LNCaP clone FGC (cell line): ENCODE measurements around the gene SLC26A8.
"Not testable (repeated sequence)": the region's sequence is repeated elsewhere in the genome, so short reads cannot be mapped to it uniquely, and the experiment has no call there.

Experiments
- DNase-seq: peaks from one replicate; pipeline ENCODE4 v3.0.0-alpha.2; 2011; ENCODE audit warnings: low read depth
- H3K4me3 ChIP-seq: 2 replicates; pipeline ENCODE4 v1.5.1; 2011; ENCODE audit warnings: mild to moderate bottlenecking, low read depth, low read length, control low read depth
- TF ChIP-seq, protein P1 (sequence below): IDR thresholded peaks from 2 replicates; pipeline ENCODE4 v1.5.1; 2012; ENCODE audit warnings: mild to moderate bottlenecking; ENCODE audit not compliant: control insufficient read depth, insufficient read depth; ENCODE audit errors: extremely low read depth

Gene SLC26A8

DNA sequence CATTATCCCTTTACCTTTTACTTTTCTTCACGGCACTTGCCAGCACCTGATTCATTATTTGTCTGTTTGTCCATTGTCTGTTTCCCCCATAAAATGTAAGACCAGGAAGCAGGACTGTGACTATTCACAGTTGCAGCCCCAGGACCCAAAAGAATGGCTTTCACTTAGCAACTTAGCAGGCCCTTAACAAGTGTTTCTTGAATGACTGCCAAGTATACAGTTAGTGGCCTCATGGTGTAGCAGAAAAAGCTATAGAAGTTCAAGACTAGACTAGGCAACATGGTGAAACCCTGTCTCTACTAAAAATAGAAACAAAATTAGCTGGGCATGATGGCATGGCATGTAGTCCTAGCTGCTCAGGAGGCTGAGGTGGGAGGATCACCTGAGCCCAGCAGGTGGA lies 4.3 kb downstream of the SLC26A8 start:
- TF ChIP-seq, protein P1, sequence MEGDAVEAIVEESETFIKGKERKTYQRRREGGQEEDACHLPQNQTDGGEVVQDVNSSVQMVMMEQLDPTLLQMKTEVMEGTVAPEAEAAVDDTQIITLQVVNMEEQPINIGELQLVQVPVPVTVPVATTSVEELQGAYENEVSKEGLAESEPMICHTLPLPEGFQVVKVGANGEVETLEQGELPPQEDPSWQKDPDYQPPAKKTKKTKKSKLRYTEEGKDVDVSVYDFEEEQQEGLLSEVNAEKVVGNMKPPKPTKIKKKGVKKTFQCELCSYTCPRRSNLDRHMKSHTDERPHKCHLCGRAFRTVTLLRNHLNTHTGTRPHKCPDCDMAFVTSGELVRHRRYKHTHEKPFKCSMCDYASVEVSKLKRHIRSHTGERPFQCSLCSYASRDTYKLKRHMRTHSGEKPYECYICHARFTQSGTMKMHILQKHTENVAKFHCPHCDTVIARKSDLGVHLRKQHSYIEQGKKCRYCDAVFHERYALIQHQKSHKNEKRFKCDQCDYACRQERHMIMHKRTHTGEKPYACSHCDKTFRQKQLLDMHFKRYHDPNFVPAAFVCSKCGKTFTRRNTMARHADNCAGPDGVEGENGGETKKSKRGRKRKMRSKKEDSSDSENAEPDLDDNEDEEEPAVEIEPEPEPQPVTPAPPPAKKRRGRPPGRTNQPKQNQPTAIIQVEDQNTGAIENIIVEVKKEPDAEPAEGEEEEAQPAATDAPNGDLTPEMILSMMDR: no peak
- no peak for DNase-seq

DNA sequence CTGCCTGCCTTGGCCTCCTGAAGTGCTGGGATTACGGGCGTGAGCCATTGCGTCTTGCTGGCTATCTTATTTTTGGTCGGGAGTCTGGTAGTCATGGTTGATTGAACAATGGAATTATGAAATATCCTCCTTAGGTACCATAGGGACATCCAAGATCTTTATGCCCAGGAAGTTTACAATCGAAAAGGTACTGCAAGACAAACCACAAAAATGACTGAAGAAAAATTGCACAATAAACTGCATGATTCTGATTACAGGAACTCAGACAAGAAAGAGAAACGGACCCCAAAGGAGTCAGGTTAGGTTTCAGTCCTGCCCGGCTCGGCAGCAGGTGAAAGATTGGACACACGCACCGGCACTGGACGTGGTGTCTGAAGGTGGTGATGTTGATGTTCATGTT lies 5.3 kb downstream of the SLC26A8 start:
- TF ChIP-seq, protein P1: no peak
- no peak overlapping the region for H3K4me3 ChIP-seq
- DNase-seq: no peak

More for the DNA sequence above, 4.3 kb downstream of the SLC26A8 start:
- no peak overlapping the region for H3K4me3 ChIP-seq

DNA sequence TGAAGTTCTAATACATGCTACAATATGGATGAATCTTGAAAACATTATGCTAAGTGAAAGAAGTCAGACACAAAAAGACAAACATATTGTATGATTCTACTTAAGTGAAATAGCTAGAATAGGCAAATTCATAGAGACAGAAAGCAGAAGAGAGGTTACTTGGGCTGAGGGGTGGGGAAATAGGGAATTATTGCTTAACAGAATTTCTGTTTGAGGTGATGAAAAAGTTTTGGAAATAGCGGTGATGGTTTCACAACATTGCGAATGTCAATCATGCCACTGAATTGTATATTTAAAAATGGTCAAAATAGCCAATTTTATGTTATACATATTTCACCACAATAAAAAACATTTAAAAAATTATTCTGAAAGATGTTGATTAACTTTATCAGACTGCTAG lies 6.1 kb downstream of the SLC26A8 start:
- no peak for DNase-seq
- no peak overlapping the region for H3K4me3 ChIP-seq
- TF ChIP-seq, protein P1: no peak

DNA sequence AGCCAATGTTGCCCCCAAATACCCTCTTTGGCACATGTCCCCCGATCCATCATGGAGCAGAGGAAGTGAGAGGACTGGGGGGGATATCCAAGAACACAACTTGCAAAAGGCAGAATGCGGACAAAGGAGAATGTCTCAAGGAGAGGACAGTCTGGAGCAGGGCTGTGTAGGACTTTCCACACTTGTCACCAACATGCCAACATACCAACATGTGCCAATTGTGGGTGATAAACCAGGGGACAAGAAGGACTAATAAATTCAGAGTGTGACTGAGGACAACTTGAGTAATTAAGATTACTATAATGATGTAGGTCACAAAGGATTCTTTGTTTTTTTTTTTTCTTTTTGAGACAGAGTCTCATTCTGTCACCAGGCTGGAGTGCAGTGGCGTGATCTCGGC lies 8.8 kb downstream of the SLC26A8 start:
- DNase-seq: no peak
- TF ChIP-seq, protein P1: no peak

DNA sequence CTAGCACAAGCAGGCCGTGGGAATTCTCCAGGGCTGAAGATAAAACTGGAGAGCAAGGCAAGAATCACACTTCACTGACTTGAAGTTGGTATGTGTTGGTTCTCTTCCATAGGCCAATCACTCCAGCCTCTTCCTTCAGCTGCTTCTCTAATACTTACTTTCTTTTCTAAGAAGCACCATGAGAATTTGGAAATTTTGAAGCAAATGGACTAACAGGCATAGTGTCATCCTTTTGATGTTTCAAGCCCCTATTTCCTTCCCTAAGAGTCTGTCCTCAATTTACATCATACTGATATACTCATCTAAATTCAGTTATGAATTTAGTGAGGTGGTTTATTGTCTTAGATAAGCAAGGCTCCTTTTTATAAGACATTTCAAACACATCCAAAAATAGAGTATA lies 24.0 kb downstream of the SLC26A8 start:
- no peak for DNase-seq
- TF ChIP-seq, protein P1: no peak
- no peak overlapping the region for H3K4me3 ChIP-seq

More for the DNA sequence above, 8.8 kb downstream of the SLC26A8 start:
- no peak overlapping the region for H3K4me3 ChIP-seq

DNA sequence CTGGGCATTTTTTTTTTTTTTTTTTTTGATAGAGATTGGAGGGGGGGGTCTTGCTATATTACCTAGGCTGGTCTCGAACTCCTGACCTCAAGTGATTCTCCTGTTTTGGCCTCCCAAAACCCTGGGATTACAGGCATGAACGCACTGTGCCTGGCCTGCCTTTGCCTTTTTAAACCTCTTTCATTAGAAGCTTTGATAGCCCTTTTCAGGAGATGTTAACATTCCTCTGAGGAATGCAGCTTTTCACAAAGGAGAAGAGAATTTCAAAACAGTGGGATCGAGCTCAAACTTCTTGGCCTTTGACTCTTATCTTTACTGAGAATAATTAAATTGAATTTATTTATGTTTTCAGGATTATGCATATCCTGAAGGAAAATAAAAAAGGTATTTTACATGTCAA lies 31.3 kb downstream of the SLC26A8 start:
- TF ChIP-seq, protein P1: no peak
- no peak overlapping the region for H3K4me3 ChIP-seq
- DNase-seq: no peak

DNA sequence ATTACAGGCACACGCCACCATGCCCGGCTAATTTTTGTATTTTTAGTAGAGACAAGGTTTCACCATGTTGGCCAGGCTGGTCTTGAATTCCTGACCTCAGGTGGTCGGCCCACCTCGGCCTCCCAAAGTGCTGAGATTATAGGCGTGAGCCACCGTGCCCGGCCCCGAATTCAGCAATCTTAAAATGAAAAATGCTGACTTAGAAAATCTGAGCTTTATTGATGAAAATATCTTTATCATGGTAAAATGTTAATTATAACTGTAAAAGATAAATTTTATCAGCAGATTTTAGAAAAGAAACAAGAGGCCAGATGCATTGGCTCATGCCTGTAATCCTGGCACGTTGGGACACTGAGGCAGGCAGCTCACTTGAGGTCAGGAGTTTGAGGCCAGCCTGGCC lies 36.4 kb downstream of the SLC26A8 start:
- H3K4me3 ChIP-seq, DNase-seq: not testable (repeated sequence)

DNA sequence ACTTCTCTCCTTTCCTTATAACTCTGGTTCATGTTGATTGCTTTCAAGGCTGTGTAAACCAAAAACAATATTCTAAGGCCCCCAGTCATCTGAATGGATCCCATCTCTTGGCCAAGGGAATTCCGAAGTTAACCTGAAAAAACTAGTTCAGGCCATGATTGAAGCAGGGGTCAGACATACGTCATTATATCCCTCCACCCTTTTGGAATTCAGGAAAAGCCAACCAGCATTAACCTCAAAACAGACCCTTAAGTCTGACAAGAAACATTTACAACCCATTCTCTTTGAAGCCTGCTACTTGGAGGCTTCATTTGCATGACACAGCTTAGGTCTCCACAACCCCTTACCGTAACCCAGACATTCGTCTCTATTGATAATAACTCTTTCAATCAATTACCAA lies 39.7 kb downstream of the SLC26A8 start:
- H3K4me3 ChIP-seq: no peak overlapping the region
- TF ChIP-seq, protein P1: no peak
- no peak for DNase-seq
